ENCODE results near the gene FGF10. TPM values are rescaled to one million over a fixed set of nuclear protein-coding genes. Genes with fewer than 3 reads are reported as not detected.

The FGF10 gene
- total RNA-seq, 1 experiment from 2014 or later, result not detected

DNA sequence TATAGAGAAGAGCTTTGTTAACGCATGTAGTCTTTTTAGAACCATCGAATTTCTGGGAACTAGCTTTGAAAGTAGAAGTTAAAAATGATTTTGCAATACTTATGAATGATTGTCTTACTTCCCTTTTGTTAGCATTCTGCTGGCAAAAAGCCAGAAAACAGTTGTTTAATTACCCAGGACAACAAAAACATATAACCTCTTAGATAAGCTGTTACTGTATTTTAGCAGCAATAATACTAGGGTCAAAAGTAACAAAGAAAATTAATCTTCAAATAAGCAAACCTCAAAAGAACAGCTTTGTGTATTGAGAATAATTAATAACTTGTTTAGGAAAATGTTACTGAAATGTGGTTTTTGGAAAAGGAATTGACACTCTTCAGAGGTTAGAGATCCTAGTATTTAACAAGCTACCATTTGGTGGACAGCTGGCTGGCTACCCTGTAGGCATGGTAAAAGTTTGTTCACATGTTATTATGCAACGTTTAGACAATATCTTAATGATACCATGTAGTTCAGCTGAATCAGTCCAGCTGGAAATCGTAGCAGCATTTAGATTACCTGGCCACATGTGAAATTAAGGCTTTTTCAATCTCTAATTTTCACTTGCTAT is 3.8 kb downstream of the FGF10 start:
- intact Hi-C loops (cut with micrococcal nuclease), result no loop called here
- Mint-ChIP-seq H3K9me3 (ENCODE audit: unreplicated experiment) (no peaks in the 10 kb centered on the region), H3K4me1 (ENCODE audit: insufficient read depth, unreplicated experiment) (peaks cover 6% of the 10 kb centered on the region), H3K36me3 (ENCODE audit: insufficient read depth, unreplicated experiment) (no peaks in the 10 kb centered on the region), H3K27ac (ENCODE audit: low read depth, unreplicated experiment) (no peak overlapping the region), H3K27me3 (ENCODE audit: insufficient read depth, unreplicated experiment) (peaks cover 12% of the 10 kb centered on the region), H3K4me3 (ENCODE audit: unreplicated experiment) (no peak overlapping the region)
- peak; percentile 34 for DNase-seq (ENCODE audit: unreplicated experiment)
- no TSS peak for BruUV-seq (replicated peaks)
- POLR2A ChIA-PET, result interaction anchor here (0.9 kb wide), 1 partner anchor 17 kb away, joined by 3 read pairs; no protein-coding TSS in a partner anchor
- TF ChIP-seq, protein P1, sequence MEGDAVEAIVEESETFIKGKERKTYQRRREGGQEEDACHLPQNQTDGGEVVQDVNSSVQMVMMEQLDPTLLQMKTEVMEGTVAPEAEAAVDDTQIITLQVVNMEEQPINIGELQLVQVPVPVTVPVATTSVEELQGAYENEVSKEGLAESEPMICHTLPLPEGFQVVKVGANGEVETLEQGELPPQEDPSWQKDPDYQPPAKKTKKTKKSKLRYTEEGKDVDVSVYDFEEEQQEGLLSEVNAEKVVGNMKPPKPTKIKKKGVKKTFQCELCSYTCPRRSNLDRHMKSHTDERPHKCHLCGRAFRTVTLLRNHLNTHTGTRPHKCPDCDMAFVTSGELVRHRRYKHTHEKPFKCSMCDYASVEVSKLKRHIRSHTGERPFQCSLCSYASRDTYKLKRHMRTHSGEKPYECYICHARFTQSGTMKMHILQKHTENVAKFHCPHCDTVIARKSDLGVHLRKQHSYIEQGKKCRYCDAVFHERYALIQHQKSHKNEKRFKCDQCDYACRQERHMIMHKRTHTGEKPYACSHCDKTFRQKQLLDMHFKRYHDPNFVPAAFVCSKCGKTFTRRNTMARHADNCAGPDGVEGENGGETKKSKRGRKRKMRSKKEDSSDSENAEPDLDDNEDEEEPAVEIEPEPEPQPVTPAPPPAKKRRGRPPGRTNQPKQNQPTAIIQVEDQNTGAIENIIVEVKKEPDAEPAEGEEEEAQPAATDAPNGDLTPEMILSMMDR (IDR thresholded peaks at IDR 0.05; ENCODE audit: unreplicated experiment), result no peak
- CTCF ChIA-PET, result interaction anchor here (0.6 kb wide), 1 partner anchor 278 kb away, joined by 3 read pairs; no protein-coding TSS in a partner anchor

DNA sequence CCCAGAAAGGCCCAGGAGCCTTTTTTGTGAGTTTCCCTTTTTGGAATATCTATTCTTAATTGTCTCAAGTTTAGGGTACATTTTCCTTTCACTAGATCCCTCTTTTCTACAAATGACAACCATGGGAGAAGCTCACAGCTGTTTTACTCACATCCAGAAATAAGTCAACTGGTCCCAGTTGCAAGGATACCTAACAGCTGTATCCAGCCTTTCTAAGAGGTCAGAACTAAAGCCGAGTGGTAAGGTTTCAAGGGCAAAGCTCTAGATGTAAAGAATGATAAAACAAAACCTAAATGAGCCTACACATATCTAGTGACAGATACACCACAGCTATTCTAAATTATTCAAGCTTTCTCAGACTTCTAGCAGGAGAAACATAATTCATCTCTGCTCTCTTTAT is 4.4 kb downstream of the FGF10 start:
- Mint-ChIP-seq H3K9me3 (ENCODE audit: unreplicated experiment) (no peaks in the 10 kb centered on the region), H3K4me1 (ENCODE audit: insufficient read depth, unreplicated experiment) (peaks cover 6% of the 10 kb centered on the region), H3K27me3 (ENCODE audit: insufficient read depth, unreplicated experiment) (peaks cover 12% of the 10 kb centered on the region), H3K27ac (ENCODE audit: low read depth, unreplicated experiment) (no peak overlapping the region), H3K4me3 (ENCODE audit: unreplicated experiment) (no peak overlapping the region), H3K36me3 (ENCODE audit: insufficient read depth, unreplicated experiment) (no peaks in the 10 kb centered on the region)
- no TSS peak for BruUV-seq (replicated peaks)
- intact Hi-C loops (cut with micrococcal nuclease), result no loop called here
- TF ChIP-seq, protein P1 (IDR thresholded peaks at IDR 0.05; ENCODE audit: unreplicated experiment), result no peak
- DNase-seq (ENCODE audit: unreplicated experiment), result no peak
- POLR2A ChIA-PET, result no interaction called here
- CTCF ChIA-PET, result no interaction called here

- no peak overlapping the region for H3K27ac Mint-ChIP-seq (ENCODE audit: low read depth, unreplicated experiment)
Observed at GRCh38 chr5:44382894-44383293, 6.3 kb downstream of the FGF10 start.

DNA sequence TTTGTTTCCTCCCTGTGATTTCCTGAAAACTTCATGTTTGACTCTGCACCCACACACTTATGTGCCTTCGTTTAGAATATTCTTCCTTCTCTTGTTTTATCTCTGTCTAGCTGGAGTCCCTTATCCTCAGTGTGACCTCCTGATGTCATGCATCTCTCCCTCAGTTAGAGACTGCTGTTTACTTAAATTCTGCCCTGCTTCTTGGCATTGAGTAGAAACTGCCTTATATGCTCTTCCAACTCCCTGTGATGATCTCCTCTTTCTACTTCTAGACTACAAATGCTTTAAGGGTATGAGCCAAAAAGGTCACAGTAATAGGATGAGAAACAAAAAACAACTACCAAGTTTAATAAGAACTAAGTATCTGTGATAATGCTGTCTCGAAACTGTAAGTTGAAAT is 12.2 kb downstream of the FGF10 start:
- CTCF ChIA-PET, result interaction anchor here (0.7 kb wide), 1 partner anchor 289 kb away, joined by 4 read pairs; no protein-coding TSS in a partner anchor
- no peaks in the 10 kb centered on the region for H3K4me1 Mint-ChIP-seq (ENCODE audit: insufficient read depth, unreplicated experiment)
- POLR2A ChIA-PET, result no interaction called here

More at GRCh38 chr5:44382894-44383293, 6.3 kb downstream of the FGF10 start:
- ChIA-PET POLR2A (interaction anchor here (0.8 kb wide), 1 partner anchor 18 kb away, joined by 3 read pairs; no protein-coding TSS in a partner anchor), CTCF (interaction anchor here (1.6 kb wide), 1 partner anchor 51 kb away, joined by 4 read pairs; no protein-coding TSS in a partner anchor)
- H3K4me3 Mint-ChIP-seq (ENCODE audit: unreplicated experiment), result no peak overlapping the region
- peaks cover 6% of the 10 kb centered on the region for H3K4me1 Mint-ChIP-seq (ENCODE audit: insufficient read depth, unreplicated experiment)
- DNase-seq (ENCODE audit: unreplicated experiment), result no peak
- H3K27me3 Mint-ChIP-seq (ENCODE audit: insufficient read depth, unreplicated experiment), result peaks cover 6% of the 10 kb centered on the region
- TF ChIP-seq, protein P1 (IDR thresholded peaks at IDR 0.05; ENCODE audit: unreplicated experiment), result no peak
- intact Hi-C loops (cut with micrococcal nuclease), result no loop called here
- no TSS peak for BruUV-seq (replicated peaks)
- no peaks in the 10 kb centered on the region for H3K9me3 Mint-ChIP-seq (ENCODE audit: unreplicated experiment)
- H3K36me3 Mint-ChIP-seq (ENCODE audit: insufficient read depth, unreplicated experiment), result no peaks in the 10 kb centered on the region

More for the DNA sequence above, 12.2 kb downstream of the FGF10 start:
- BruUV-seq (replicated peaks), result no TSS peak
- Mint-ChIP-seq H3K4me3 (ENCODE audit: unreplicated experiment) (no peak overlapping the region), H3K9me3 (ENCODE audit: unreplicated experiment) (no peaks in the 10 kb centered on the region), H3K27ac (ENCODE audit: low read depth, unreplicated experiment) (no peak overlapping the region), H3K36me3 (ENCODE audit: insufficient read depth, unreplicated experiment) (no peaks in the 10 kb centered on the region), H3K27me3 (ENCODE audit: insufficient read depth, unreplicated experiment) (no peaks in the 10 kb centered on the region)
- DNase-seq (ENCODE audit: unreplicated experiment), result no peak
- intact Hi-C loops (cut with micrococcal nuclease), result no loop called here
- TF ChIP-seq, protein P1 (IDR thresholded peaks at IDR 0.05; ENCODE audit: unreplicated experiment), result no peak
